SH-SY5Y (cell line): ENCODE results near the gene NDUFA8.

ENCODE experiments used
- GATA2 ChIP-seq: IDR thresholded peaks from 2 replicates; pipeline ENCODE4 v1.6.1; 2011; ENCODE audit warnings: mild to moderate bottlenecking, low read depth, low read length
- GATA3 ChIP-seq: IDR thresholded peaks from 2 replicates; pipeline ENCODE4 v1.6.1; 2011; ENCODE audit warnings: low read depth, mild to moderate bottlenecking, low read length, moderate library complexity

Gene NDUFA8

DNA sequence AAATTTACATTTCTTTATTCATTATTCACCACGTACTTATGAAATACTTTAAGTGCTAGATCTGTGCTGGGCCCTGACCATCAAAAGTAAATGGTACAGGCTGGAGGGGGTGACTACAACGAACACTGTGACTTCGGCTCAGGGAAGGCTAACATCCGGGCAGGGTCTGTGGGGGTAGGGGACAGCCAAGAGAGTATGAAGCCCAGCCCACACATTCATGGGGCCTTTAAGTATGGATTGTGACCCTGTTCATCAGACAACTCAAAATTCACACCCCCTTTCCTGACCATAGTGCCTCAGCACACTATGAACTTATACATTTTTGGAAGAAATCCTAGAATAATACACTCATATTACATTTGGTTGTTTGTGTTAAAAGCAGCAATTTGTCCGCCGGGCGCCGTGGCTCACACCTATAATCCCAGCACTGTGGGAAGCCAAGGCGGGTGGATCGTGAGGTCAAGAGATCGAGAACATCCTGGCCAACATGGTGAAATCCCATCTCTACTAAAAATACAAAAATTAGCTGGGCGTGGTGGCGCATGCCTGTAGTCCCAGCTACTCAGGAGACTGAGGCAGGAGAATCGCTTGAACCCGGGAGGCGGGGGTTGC is 33.4 kb upstream of the NDUFA8 start:
- TF ChIP-seq GATA3 (no peak), GATA2 (no peak)

- no peak for TF ChIP-seq GATA3
- TF ChIP-seq GATA2 = no peak
Observed at GRCh38 chr9:122192261-122192875, 32.8 kb upstream of the NDUFA8 start.

DNA sequence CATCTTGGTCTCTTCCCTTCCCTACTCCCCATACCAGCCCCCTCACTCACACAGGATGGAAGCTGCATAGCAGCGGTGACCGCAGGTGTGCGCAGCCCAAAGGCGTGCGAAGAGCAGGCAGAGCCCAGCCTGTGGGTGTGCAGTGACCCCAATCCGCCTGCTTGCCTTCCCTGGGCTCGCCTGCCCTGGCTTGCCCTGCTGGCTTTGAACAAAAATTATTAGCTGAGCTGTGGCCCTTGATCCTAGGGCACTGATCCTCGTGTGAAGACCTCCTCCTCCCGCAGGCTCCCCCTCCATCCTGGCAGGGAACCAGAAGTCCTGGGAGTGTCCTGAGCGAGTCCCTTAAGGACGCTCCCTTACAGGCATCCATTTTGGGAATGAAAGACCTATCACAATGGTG is 32.0 kb upstream of the NDUFA8 start:
- no peak for TF ChIP-seq GATA3
- TF ChIP-seq GATA2 = no peak

DNA sequence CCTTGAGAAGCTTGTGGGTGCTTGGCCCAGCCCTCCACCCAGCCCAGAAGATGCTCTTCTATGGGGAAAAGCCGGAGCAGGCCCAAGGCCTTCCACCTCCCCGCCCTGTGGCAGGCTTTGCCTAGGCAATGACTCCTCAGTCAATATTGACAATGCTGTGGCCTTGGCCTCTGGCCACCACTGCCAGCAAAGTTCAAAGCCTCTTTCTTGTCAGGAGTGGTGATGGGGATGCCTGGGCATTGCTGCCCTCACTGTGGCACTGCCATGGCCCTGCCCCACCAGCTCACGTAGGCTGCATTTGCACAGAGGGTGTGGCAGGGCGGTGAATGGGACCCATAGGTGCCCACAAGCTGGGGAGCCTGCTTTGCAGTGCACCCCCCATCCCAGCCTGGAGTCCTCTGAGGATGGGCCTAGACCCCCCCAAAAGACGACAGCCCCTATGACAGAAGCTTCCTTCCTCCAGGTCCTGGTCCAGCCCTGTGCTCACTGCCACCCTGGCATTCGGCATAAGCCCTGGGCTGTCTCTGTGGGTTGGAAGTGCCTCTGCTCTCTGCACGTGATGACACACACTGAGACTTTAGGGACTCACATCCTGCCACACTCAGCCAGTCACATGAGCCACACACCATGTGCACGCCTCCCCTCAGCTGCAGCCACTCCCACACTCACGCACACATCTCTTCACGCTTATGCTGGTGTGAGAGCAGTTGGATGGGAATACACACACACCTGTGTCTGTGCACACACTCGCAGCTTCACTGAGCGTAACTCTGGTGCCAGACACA is 31.2 kb upstream of the NDUFA8 start:
- TF ChIP-seq GATA3 (no peak), GATA2 (no peak)

GRCh38 chr9:122188369-122188768 is 28.8 kb upstream of the NDUFA8 start:
- TF ChIP-seq GATA2 (no peak), GATA3 (no peak)

GRCh38 chr9:122186777-122187470 is 27.3 kb upstream of the NDUFA8 start:
- TF ChIP-seq GATA2 (no peak), GATA3 (no peak)

DNA sequence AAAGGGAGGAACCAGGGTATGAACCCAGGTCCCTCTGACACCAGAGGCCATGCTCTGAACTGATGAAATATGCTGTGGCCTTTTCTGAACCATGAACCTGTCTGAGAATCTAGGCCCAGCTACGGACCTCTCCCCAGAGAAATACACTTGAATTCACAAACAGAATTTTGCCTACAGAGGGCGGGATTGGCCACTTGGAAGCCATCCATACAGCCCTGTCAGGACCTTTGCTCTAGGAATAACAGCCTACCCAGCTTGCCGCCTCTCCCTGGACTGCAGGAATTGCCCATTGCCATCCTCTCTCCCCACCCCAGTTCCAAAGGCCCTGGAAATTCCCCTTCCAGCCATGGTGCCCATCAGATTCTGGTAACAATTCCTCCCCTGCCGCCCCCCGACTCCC is 26.7 kb upstream of the NDUFA8 start:
- TF ChIP-seq GATA3 (no peak), GATA2 (no peak)

DNA sequence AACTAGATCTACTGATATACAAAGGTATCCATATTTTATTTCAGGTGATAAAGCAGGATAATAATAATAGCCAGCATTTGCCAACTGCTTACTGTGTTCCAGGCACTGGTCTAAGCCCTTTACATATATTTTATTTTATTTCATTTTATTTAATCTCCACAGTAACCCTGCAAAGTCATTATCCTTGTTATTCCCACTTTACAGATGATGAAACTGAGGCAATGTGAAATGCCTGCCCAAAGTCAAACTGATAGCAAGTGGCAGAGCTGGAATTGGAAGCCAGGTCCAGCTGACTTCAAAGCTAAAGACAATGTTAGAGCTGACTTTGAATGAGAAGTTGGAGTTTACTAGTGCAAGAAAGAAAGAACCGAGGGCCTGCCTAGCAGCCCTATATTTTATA is 25.0 kb upstream of the NDUFA8 start:
- no peak for TF ChIP-seq GATA2
- TF ChIP-seq GATA3 = no peak

GRCh38 chr9:122183501-122183900 is 23.9 kb upstream of the NDUFA8 start:
- TF ChIP-seq GATA3 (no peak), GATA2 (no peak)

GRCh38 chr9:122180633-122181032 is 21.1 kb upstream of the NDUFA8 start:
- TF ChIP-seq GATA2 (no peak), GATA3 (no peak)

DNA sequence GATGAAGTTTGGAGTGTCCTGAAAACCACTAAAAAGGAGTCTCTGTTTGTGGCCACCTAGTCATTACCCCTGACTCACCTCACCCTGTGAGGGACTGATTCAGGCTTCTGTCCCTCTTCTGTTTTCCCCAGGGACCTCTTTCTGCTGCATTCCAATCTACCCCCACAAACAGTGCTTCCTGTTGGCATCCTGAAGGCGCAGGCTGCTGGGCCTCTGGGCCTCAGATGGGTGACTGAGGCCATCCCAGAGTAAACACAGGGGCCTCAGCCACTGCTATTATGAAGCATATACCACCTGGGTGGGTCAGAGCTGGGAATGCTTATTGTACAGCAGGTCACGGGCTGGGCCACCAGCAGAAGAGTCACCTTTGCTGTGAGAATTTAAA is 20.1 kb upstream of the NDUFA8 start:
- TF ChIP-seq GATA3 (no peak), GATA2 (no peak)

DNA sequence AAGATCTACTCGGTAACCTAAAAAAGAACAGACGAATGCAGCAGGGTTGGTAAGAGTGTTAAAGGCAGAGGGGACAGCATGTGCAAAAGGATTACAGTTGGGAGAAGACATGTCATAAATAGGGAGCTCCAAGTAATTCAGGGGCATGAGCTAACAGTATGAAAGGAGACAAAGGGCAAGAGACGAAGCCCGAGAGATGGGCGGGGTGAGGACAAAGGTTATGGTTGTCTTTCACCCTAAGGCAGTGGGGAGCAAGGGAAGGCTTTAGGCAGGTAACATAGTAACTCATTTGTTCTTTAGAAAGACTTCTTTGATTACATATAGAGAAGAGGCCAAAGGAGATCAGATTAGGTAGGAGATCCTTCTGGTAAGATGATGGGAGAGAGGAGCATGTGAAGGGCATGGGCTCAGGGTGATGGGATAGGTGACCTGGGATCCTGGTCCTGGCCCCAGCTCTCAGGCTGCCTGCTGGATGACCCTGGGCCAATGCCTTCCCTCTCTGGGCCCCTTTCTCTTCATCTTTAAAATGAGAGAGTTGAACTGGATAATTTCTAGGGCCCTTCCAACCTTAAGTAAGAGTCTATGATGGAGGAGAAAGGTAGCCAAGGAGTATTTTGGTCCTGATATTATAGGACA is 19.6 kb upstream of the NDUFA8 start:
- TF ChIP-seq GATA2 (no peak), GATA3 (no peak)

DNA sequence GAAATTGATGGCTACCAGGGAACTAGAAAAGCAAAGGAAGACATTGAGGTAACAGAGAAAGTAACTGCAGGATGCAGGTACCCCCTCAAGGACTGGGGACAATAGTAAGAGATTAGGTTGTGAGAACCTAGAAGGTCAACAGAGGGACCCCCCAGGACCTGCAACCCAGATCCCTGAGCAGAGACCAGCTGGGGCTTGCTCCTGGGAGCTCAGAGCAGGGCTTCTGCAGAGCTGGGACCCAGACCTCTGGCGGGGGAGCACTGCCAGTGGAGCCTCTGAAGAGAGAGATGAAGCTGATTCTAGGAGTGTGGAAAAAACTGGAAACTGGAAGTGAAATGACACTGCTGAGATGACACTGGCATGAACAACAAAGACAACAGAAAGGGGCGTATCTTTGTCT is 17.3 kb upstream of the NDUFA8 start:
- TF ChIP-seq GATA2 (no peak), GATA3 (no peak)

GRCh38 chr9:122173670-122174069 is 14.1 kb upstream of the NDUFA8 start:
- no peak for TF ChIP-seq GATA3
- TF ChIP-seq GATA2 = no peak

- TF ChIP-seq GATA2 = no peak
- no peak for TF ChIP-seq GATA3
Observed at GRCh38 chr9:122172131-122172530, 12.6 kb upstream of the NDUFA8 start.
